GM23338 (cell line): Measurements from ENCODE around the gene FBXL20. TPM values are rescaled to one million over a fixed set of nuclear protein-coding genes. Genes with fewer than 3 reads are reported as not detected.
"Not testable (repeated sequence)": the region's sequence is repeated elsewhere in the genome, so short reads cannot be mapped to it uniquely, and the experiment has no call there.

Source experiments
- ATAC-seq: fragments of 200-7000 bp; cut with Tn5 transposase; 3 replicates; pipeline ENCODE4 v1.9.1; 2020
- DNase-seq: peaks from one replicate; pipeline ENCODE4 v3.0.0-alpha.2; 2015; ENCODE audit warnings: low spot score
- H2AFZ ChIP-seq: fragments of 200-600 bp; sonication (generic); 2 replicates; pipeline ENCODE4 v1.8.0; 2016; ENCODE audit warnings: antibody characterized with exemption, mild to moderate bottlenecking, moderate library complexity
- H3F3A ChIP-seq: fragments of 200-600 bp; sonication (generic); replicated peaks from 2 replicates; pipeline ENCODE4 v1.8.0; 2017; ENCODE audit warnings: antibody characterized with exemption, mixed run types, low read depth
- H3K27ac ChIP-seq: fragments of 200-600 bp; sonication (generic); 2 replicates; pipeline ENCODE4 v1.6.1; 2016; ENCODE audit warnings: low read depth
- H3K27me3 ChIP-seq: fragments of 200-600 bp; sonication (generic); 2 replicates; pipeline ENCODE4 v1.8.0; 2016; ENCODE audit warnings: mild to moderate bottlenecking, mixed run types, moderate library complexity; ENCODE audit not compliant: insufficient read depth
- H3K36me3 ChIP-seq: fragments of 200-600 bp; sonication (generic); 2 replicates; pipeline ENCODE4 v1.8.0; 2016; ENCODE audit warnings: mild to moderate bottlenecking; ENCODE audit not compliant: insufficient read depth
- H3K4me1 ChIP-seq: fragments of 200-600 bp; sonication (generic); 2 replicates; pipeline ENCODE4 v1.8.0; 2016; ENCODE audit warnings: mild to moderate bottlenecking, moderate library complexity; ENCODE audit not compliant: insufficient read depth
- H3K4me2 ChIP-seq: fragments of 200-600 bp; sonication (generic); 2 replicates; pipeline ENCODE4 v1.7.1; 2017; ENCODE audit warnings: mixed run types
- H3K4me3 ChIP-seq: fragments of 200-600 bp; sonication (generic); 2 replicates; pipeline ENCODE4 v1.6.1; 2016; ENCODE audit warnings: mixed run types
- H3K79me2 ChIP-seq: fragments of 200-600 bp; sonication (generic); replicated peaks from 2 replicates; pipeline ENCODE4 v1.8.0; 2017; ENCODE audit warnings: mild to moderate bottlenecking; ENCODE audit not compliant: insufficient read depth
- H3K9me2 ChIP-seq: fragments of 200-600 bp; sonication (generic); 2 replicates; pipeline ENCODE4 v1.8.0; 2017; ENCODE audit not compliant: insufficient read depth
- H4K20me1 ChIP-seq: fragments of 200-600 bp; sonication (generic); replicated peaks from 2 replicates; pipeline ENCODE4 v1.8.0; 2017; ENCODE audit warnings: mild to moderate bottlenecking; ENCODE audit not compliant: insufficient read depth
- H3K27ac Mint-ChIP-seq: 2 replicates; pipeline ENCODE4 v1.8.0; 2020; ENCODE audit warnings: inconsistent platforms, mild to moderate bottlenecking, moderate library complexity, mixed read lengths
- H3K27me3 Mint-ChIP-seq: 3 replicates; pipeline ENCODE4 v1.8.0; 2022; ENCODE audit warnings: low read depth, mild to moderate bottlenecking, moderate library complexity, mixed read lengths, inconsistent platforms; ENCODE audit not compliant: insufficient read depth, poor library complexity
- H3K36me3 Mint-ChIP-seq: 3 replicates; pipeline ENCODE4 v1.8.0; 2021; ENCODE audit warnings: low read depth, mild to moderate bottlenecking, inconsistent platforms, moderate library complexity, mixed read lengths
- H3K4me1 Mint-ChIP-seq: 3 replicates; pipeline ENCODE4 v1.8.0; 2020; ENCODE audit warnings: mild to moderate bottlenecking, inconsistent platforms, mixed read lengths
- H3K4me3 Mint-ChIP-seq: 3 replicates; pipeline ENCODE4 v1.8.0; 2021; ENCODE audit warnings: moderate library complexity, mild to moderate bottlenecking, inconsistent platforms, mixed read lengths
- H3K9me3 Mint-ChIP-seq: 3 replicates; pipeline ENCODE4 v1.8.0; 2020; ENCODE audit warnings: moderate library complexity, mild to moderate bottlenecking, inconsistent platforms, mixed read lengths
- CREB1 ChIP-seq: fragments of 250-450 bp; sonication (Bioruptor Pico); IDR thresholded peaks from 2 replicates; pipeline ENCODE4 v1.5.0; 2020; ENCODE audit warnings: low read depth, mild to moderate bottlenecking, moderate library complexity
- ETS1 ChIP-seq: IDR thresholded peaks from 2 replicates; pipeline ENCODE4 v1.6.1; 2016; ENCODE audit warnings: antibody characterized with exemption
- EZH2 ChIP-seq: fragments of 200-600 bp; sonication (generic); IDR thresholded peaks from one replicate; pipeline ENCODE4 v1.8.0; 2017; ENCODE audit warnings: antibody characterized with exemption, mild to moderate bottlenecking, low read depth; ENCODE audit not compliant: unreplicated experiment
- JUNB ChIP-seq: IDR thresholded peaks from one replicate; pipeline ENCODE4 v1.6.1; 2016; ENCODE audit warnings: antibody characterized with exemption; ENCODE audit not compliant: unreplicated experiment
- NANOG ChIP-seq: IDR thresholded peaks from 2 replicates; pipeline ENCODE4 v1.6.1; 2016; ENCODE audit warnings: antibody characterized with exemption, borderline replicate concordance
- REST ChIP-seq: IDR thresholded peaks from one replicate; pipeline ENCODE4 v1.6.1; 2018; ENCODE audit warnings: antibody characterized with exemption; ENCODE audit not compliant: unreplicated experiment
- STAT1 ChIP-seq: IDR thresholded peaks from one replicate; pipeline ENCODE4 v1.6.1; 2016; ENCODE audit warnings: antibody characterized with exemption; ENCODE audit not compliant: unreplicated experiment
- ZNF114 ChIP-seq: fragments of 250-450 bp; sonication (Bioruptor Pico); IDR thresholded peaks from 2 replicates; pipeline ENCODE4 v1.5.0; 2020; ENCODE audit warnings: mild to moderate bottlenecking, moderate library complexity
- polyA plus RNA-seq: library from polyadenylated mRNA; unstranded; fragments of >200 nt; fragmentation: Nextera tagmentation; extraction: Ambion mirVana; gene quantifications from 2 replicates; pipeline ENCODE4 v1.2.1, GENCODE V29; 2016
- total RNA-seq: library from RNA; depleted of rRNA; stranded (reverse); fragments of >200 nt; shearing (Covaris generic); gene quantifications from 2 replicates; pipeline ENCODE4 v1.2.3, GENCODE V29; 2014

The FBXL20 gene
- total and polyA plus RNA-seq, 2 experiments from 2014 or later, result 2.9 to 6.9 TPM

- H3K36me3 Mint-ChIP-seq, result no peaks in the 10 kb centered on the region
- H3K27ac ChIP-seq, result no peak overlapping the region
- no peaks in the 10 kb centered on the region for H3K4me1 Mint-ChIP-seq
- H3K79me2 ChIP-seq, result no peaks in the 10 kb centered on the region
- H3K27me3 Mint-ChIP-seq, result no peaks in the 10 kb centered on the region
- DNase-seq, result no peak
- 0 out of 2 replicates have a peak, but pooled peaks cover 4% of the 10 kb centered on the region for H4K20me1 ChIP-seq
- no peaks in the 10 kb centered on the region for H3F3A ChIP-seq
- H3K9me2 ChIP-seq, result no peaks in the 10 kb centered on the region
- no peak overlapping the region for H3K4me3 Mint-ChIP-seq
- no peak for TF ChIP-seq ZNF114 (CRISPR knock-in tag)
- TF ChIP-seq ETS1, result no peak
- no peak for TF ChIP-seq STAT1
- no peak for TF ChIP-seq NANOG
- no peak for TF ChIP-seq EZH2
- TF ChIP-seq JUNB, result no peak
- TF ChIP-seq CREB1, result no peak
- TF ChIP-seq REST, result no peak
- H3K9me3 Mint-ChIP-seq, result no peaks in the 10 kb centered on the region
- no peak overlapping the region for H3K4me2 ChIP-seq
- no peaks in the 10 kb centered on the region for H3K4me1 ChIP-seq
- no peak overlapping the region for H3K4me3 ChIP-seq
- H3K36me3 ChIP-seq, result no peaks in the 10 kb centered on the region
- no peak for ATAC-seq
- no peak overlapping the region for H2AFZ ChIP-seq
- no peaks in the 10 kb centered on the region for H3K27me3 ChIP-seq
- no peak overlapping the region for H3K27ac Mint-ChIP-seq
Measured at GRCh38 chr17:39351508-39351907, 49.9 kb downstream of the FBXL20 start.

- no peak for ATAC-seq
- Histone ChIP-seq H3K36me3 (no peaks in the 10 kb centered on the region), H3K4me3 (no peak overlapping the region), H4K20me1 (0 out of 2 replicates have a peak, but pooled peaks cover 4% of the 10 kb centered on the region), H3K9me2 (no peaks in the 10 kb centered on the region), H3K79me2 (no peaks in the 10 kb centered on the region), H3K27ac (no peak overlapping the region), H3K4me2 (no peak overlapping the region), H2AFZ (no peak overlapping the region), H3K27me3 (no peaks in the 10 kb centered on the region), H3K4me1 (no peaks in the 10 kb centered on the region), H3F3A (no peaks in the 10 kb centered on the region)
- Mint-ChIP-seq H3K4me3 (no peak overlapping the region), H3K27ac (no peak overlapping the region), H3K36me3 (no peaks in the 10 kb centered on the region), H3K9me3 (no peaks in the 10 kb centered on the region), H3K27me3 (no peaks in the 10 kb centered on the region), H3K4me1 (no peaks in the 10 kb centered on the region)
- no peak for TF ChIP-seq JUNB
- no peak for DNase-seq
Measured at GRCh38 chr17:39349246-39349645, 52.2 kb downstream of the FBXL20 start.

GRCh38 chr17:39346863-39347262 is 54.6 kb downstream of the FBXL20 start:
- not testable (repeated sequence) for H3K4me3 ChIP-seq, ATAC-seq, H3K4me2 ChIP-seq, H3K9me2 ChIP-seq, H3K9me3 Mint-ChIP-seq, H4K20me1 ChIP-seq, H3K36me3 ChIP-seq, H3K27ac Mint-ChIP-seq, H3K27me3 Mint-ChIP-seq, H3K4me1 ChIP-seq, H3K27ac ChIP-seq, H3K27me3 ChIP-seq, H3K79me2 ChIP-seq, DNase-seq, H2AFZ ChIP-seq, H3K4me3 Mint-ChIP-seq, H3F3A ChIP-seq, H3K36me3 Mint-ChIP-seq, H3K4me1 Mint-ChIP-seq
